ENCODE results near the gene HS3ST1.

HS3ST1 gene

GRCh38 chr4:11418610-11419009 is 10.1 kb downstream of the HS3ST1 start:
- DNase-seq (ENCODE audit: low spot score): no peak
- Histone ChIP-seq H3K36me3 (ENCODE audit: low read depth) (no peaks in the 10 kb centered on the region), H3K27ac (ENCODE audit: poor library complexity, severe bottlenecking) (no peak overlapping the region), H3K4me3 (ENCODE audit: severe bottlenecking) (no peak overlapping the region), H3K9me3 (ENCODE audit: severe bottlenecking) (no peaks in the 10 kb centered on the region), H3K27me3 (ENCODE audit: insufficient read depth, poor library complexity, severe bottlenecking) (no peaks in the 10 kb centered on the region), H3K4me1 (ENCODE audit: insufficient read depth, poor library complexity, severe bottlenecking) (no peaks in the 10 kb centered on the region)
- ATAC-seq (ENCODE audit: low read depth): no peak
- TF ChIP-seq CTCF (IDR thresholded peaks at IDR 0.05; ENCODE audit: poor library complexity, severe bottlenecking): peak; percentile 12

- Histone ChIP-seq H3K36me3 (ENCODE audit: low read depth) (no peaks in the 10 kb centered on the region), H3K27me3 (ENCODE audit: insufficient read depth, poor library complexity, severe bottlenecking) (no peaks in the 10 kb centered on the region), H3K4me1 (ENCODE audit: insufficient read depth, poor library complexity, severe bottlenecking) (no peaks in the 10 kb centered on the region), H3K27ac (ENCODE audit: poor library complexity, severe bottlenecking) (no peak overlapping the region), H3K4me3 (ENCODE audit: severe bottlenecking) (no peak overlapping the region), H3K9me3 (ENCODE audit: severe bottlenecking) (no peaks in the 10 kb centered on the region)
- no peak for ATAC-seq (ENCODE audit: low read depth)
- TF ChIP-seq CTCF (IDR thresholded peaks at IDR 0.05; ENCODE audit: poor library complexity, severe bottlenecking): no peak
- DNase-seq (ENCODE audit: low spot score): no peak
These were observed 12.0 kb downstream of the HS3ST1 start for GRCh38 chr4:11416767-11417113.

GRCh38 chr4:11416071-11416766 is 12.5 kb downstream of the HS3ST1 start:
- Histone ChIP-seq H3K36me3 (ENCODE audit: low read depth) (no peaks in the 10 kb centered on the region), H3K9me3 (ENCODE audit: severe bottlenecking) (no peaks in the 10 kb centered on the region), H3K4me1 (ENCODE audit: insufficient read depth, poor library complexity, severe bottlenecking) (no peaks in the 10 kb centered on the region), H3K27ac (ENCODE audit: poor library complexity, severe bottlenecking) (no peak overlapping the region), H3K4me3 (ENCODE audit: severe bottlenecking) (no peak overlapping the region), H3K27me3 (ENCODE audit: insufficient read depth, poor library complexity, severe bottlenecking) (no peaks in the 10 kb centered on the region)
- no peak for TF ChIP-seq CTCF (IDR thresholded peaks at IDR 0.05; ENCODE audit: poor library complexity, severe bottlenecking)
- ATAC-seq (ENCODE audit: low read depth) (no peak), DNase-seq (ENCODE audit: low spot score) (no peak)

GRCh38 chr4:11415409-11416070 is 13.2 kb downstream of the HS3ST1 start:
- ATAC-seq (ENCODE audit: low read depth) (no peak), DNase-seq (ENCODE audit: low spot score) (no peak)
- no peaks in the 10 kb centered on the region for H3K36me3 ChIP-seq (ENCODE audit: low read depth)
- no peaks in the 10 kb centered on the region for H3K27me3 ChIP-seq (ENCODE audit: insufficient read depth, poor library complexity, severe bottlenecking)
- no peak overlapping the region for H3K4me3 ChIP-seq (ENCODE audit: severe bottlenecking)
- TF ChIP-seq CTCF (IDR thresholded peaks at IDR 0.05; ENCODE audit: poor library complexity, severe bottlenecking): no peak
- no peaks in the 10 kb centered on the region for H3K4me1 ChIP-seq (ENCODE audit: insufficient read depth, poor library complexity, severe bottlenecking)
- H3K9me3 ChIP-seq (ENCODE audit: severe bottlenecking): no peaks in the 10 kb centered on the region
- H3K27ac ChIP-seq (ENCODE audit: poor library complexity, severe bottlenecking): no peak overlapping the region

- Histone ChIP-seq H3K27me3 (ENCODE audit: insufficient read depth, poor library complexity, severe bottlenecking) (no peaks in the 10 kb centered on the region), H3K4me3 (ENCODE audit: severe bottlenecking) (no peak overlapping the region), H3K36me3 (ENCODE audit: low read depth) (no peaks in the 10 kb centered on the region), H3K4me1 (ENCODE audit: insufficient read depth, poor library complexity, severe bottlenecking) (no peaks in the 10 kb centered on the region), H3K9me3 (ENCODE audit: severe bottlenecking) (no peaks in the 10 kb centered on the region), H3K27ac (ENCODE audit: poor library complexity, severe bottlenecking) (no peak overlapping the region)
- no peak for DNase-seq (ENCODE audit: low spot score)
- no peak for TF ChIP-seq CTCF (IDR thresholded peaks at IDR 0.05; ENCODE audit: poor library complexity, severe bottlenecking)
- ATAC-seq (ENCODE audit: low read depth): no peak
These were observed 16.5 kb downstream of the HS3ST1 start for GRCh38 chr4:11412211-11412610.
